GM23248 (cell line): Measurements from ENCODE around the gene ABCA1.

ENCODE experiments used
- EZH2 ChIP-seq: fragments of 200-600 bp; sonication (generic); IDR thresholded peaks from 2 replicates; pipeline ENCODE4 v1.6.1; 2018; ENCODE audit warnings: antibody characterized with exemption, mild to moderate bottlenecking; ENCODE audit not compliant: insufficient read depth, poor library complexity, severe bottlenecking
- EZH2phosphoT487 ChIP-seq: fragments of 200-600 bp; sonication (generic); IDR thresholded peaks from 2 replicates; pipeline ENCODE4 v1.6.1; 2018; ENCODE audit warnings: antibody characterized with exemption, moderate library complexity, mild to moderate bottlenecking, low read depth; ENCODE audit not compliant: insufficient read depth

GRCh38 chr9:104836767-104837166 is 91.2 kb downstream of the ABCA1 start:
- TF ChIP-seq EZH2 (no peak), EZH2phosphoT487 (no peak)
